Astrocyte (in vitro differentiated cells and primary cell): ENCODE measurements around the gene HMGA1.

Experiments used
- CTCF ChIP-seq: IDR thresholded peaks from 2 replicates; pipeline ENCODE4 v1.5.1; 2011; ENCODE audit warnings: low read depth, mild to moderate bottlenecking, inconsistent platforms, low read length, moderate library complexity; ENCODE audit not compliant: insufficient read depth
- EZH2 ChIP-seq: IDR thresholded peaks from 2 replicates; pipeline ENCODE4 v1.6.1; 2012; ENCODE audit warnings: mild to moderate bottlenecking, low read length, inconsistent platforms; ENCODE audit not compliant: insufficient read depth

- TF ChIP-seq CTCF: no peak
- no peak for TF ChIP-seq EZH2
Observed at GRCh38 chr6:34232901-34233300, 3.8 kb upstream of the HMGA1 start.
